ENCODE measurements around the gene SLC25A45. TPM values are rescaled to one million over a fixed set of nuclear protein-coding genes. Genes with fewer than 3 reads are reported as not detected.
"Not testable (repeated sequence)": the region's sequence is repeated elsewhere in the genome, so short reads cannot be mapped to it uniquely, and the experiment has no call there.

The SLC25A45 gene
- total RNA-seq, 1 donor from 2014 or later, result 4.6 TPM

DNA sequence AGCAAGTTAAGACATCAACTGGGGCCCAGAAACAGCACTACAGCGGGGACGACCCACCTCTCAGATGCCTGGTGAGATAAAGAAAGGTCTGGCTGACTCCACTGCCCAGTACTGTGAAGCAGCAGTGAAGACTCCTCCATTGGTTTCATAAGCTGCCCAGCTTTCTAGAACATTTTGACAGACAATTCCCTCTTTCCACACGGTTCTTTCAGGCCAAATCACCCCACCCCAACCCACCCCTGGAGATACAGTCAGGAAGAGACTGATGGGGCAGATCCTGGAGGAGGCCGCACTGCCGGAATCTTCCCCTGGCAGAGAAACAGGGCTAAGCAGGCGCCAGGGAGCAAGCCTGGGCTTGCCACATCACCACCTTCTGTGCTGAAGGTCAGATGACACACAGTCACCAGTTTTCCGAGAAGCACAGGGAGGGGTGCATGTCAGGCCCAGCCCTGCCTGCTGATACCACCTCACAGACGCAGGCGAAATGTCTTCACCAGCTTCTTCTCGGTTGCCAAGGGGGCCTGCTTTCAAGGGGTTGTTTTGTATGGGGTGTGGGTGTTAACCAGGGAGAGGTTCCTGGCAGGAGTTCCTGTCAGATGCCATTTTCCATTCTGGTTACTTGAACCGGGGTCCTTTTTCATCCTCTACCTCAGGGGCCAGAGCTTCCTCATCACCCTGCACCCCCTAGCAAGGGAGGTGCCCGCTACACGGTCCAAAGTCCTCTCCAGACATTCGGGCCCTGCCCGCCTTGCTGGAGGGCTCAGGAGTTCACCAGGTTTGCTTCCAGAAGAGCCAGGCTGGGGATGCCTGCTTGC lies 38.7 kb upstream of the SLC25A45 start:
- peak; percentile 87 for DNase-seq

GRCh38 chr11:65420506-65420905 lies 38.1 kb upstream of the SLC25A45 start:
- DNase-seq, result no peak

DNA sequence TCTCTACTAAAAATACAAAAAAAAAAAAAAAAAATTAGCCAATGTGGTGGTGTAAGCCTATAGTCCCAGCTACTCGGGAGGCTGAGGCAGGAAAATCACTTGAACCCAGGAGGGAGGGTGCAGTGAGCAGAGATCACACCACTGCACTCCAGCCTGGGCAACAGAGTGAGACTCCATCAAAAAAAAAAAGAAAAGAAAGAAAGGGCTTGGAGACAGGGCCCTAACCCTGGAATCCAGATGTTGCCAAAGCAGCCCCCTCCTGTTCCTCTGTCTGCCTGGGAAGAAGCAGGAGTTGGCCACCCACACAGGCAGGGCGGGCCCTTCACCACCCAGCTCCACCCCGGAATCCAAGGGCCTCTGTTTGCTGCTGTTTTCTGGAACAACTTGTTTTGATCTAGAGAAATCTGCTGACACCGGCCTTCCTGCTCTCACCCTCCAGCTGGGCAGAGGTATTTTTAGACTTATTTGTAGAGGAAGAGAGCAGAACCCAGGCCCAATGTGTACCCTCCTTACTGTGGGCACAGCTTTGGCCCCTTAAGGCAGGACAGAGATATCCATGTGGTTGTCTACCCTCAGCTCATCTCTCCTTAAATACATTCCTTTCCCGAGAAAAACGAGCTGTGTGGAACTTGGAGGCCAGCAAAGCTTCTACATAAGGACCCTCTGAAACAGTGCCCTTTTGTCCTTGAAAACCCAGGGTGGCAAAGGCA lies 37.5 kb upstream of the SLC25A45 start:
- peak; percentile 94 for DNase-seq

DNA sequence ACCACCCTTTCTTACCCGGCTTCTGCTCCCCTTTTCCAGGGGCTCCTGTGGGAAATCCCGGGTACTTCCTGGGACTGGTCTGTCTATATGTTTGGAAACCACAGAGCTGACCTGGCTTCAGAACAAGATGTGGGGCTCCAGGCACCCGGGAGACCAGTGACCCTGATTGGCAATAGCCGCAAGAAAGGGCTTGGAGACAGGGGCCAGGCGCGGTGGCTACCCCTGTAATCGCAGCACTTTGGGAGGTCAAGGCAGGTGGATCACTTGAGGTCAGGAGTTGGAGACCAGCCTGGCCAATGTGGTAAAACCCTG lies 37.0 kb upstream of the SLC25A45 start:
- no peak for DNase-seq

- peak; percentile 95 for DNase-seq
These were observed 36.4 kb upstream of the SLC25A45 start for GRCh38 chr11:65418681-65419459.

- no peak for DNase-seq
These were observed 35.9 kb upstream of the SLC25A45 start for GRCh38 chr11:65418431-65418680.

DNA sequence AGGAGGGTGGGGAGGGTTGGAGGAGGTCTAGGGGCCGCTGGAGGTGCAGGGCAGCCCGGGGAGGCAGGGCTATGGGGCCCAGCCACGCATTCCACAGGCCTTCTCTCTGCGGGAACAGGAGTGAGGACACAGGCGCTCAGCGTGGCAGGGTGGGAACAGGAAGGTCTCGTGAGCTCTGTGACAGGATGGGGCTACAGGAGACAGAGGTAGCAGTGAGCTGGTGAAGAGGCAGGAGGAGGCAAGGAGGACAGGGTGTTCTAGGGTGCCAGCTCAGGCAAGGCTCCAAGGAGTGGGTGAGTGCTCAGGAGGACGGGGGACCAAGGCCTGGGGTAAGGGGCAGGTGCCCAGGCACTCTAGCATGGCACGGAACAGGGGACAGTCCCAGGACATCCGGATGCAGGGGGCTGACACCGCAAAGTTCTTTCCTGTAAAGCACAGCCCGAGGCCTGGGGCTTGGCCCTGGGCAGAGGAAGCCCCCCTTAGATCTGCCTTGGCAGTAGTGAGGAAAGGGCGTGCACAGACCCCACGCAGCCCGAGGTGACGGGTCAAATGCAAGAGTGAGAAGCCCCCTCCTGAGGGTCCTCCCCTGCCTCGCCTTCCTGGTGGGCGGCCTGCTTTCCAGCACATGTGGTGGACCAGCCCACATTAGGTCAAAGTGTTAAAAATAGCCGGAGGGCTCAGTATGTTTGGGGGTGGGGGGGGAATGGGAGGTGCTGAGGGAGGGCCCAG lies 35.4 kb upstream of the SLC25A45 start:
- DNase-seq, result no peak

- DNase-seq, result no peak
These were observed 34.6 kb upstream of the SLC25A45 start for GRCh38 chr11:65416841-65417701.

- peak; percentile 67 for DNase-seq
These were observed 33.9 kb upstream of the SLC25A45 start for GRCh38 chr11:65416341-65416824.

DNA sequence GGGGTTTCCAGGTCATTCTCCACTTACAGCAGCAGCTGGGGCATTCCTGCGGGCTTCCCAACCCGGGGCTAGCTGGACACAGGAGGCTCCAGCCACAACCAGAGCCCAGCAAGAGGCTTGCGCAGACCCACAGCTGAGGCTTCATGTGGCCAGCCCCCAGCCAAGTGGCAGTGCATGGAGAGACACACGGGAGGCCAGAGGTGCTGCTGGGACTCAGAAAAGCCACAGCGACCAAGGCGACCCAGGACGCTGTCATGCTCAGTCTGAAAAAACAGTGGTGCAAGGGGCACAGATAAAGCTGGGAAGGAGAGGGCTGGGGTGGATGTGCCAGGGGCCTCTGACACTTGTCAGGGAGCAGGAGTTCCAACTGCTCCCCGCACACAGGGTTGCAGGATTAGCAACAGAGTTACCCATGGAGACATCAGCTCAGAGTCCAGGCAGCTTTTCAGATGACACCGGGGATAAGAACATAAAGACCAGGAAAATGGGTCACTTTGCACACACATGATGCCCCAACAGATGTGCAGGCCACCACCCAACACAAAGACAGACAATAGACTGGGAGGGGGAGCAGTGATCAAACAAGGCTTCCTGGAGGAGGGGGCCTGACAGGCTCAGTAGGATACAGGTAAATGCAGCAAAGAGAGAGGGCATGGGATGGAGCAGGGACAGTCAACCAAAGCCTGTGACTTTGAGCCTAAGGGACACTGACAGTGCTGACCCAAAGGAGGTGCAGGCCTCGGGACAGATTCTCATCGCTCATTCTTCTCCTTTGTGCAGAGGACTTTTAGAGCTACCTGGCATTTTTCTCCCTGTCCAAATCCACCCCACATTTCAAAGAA lies 33.3 kb upstream of the SLC25A45 start:
- no peak for DNase-seq

- no peak for DNase-seq
These were observed 32.5 kb upstream of the SLC25A45 start for GRCh38 chr11:65414776-65415498.

DNA sequence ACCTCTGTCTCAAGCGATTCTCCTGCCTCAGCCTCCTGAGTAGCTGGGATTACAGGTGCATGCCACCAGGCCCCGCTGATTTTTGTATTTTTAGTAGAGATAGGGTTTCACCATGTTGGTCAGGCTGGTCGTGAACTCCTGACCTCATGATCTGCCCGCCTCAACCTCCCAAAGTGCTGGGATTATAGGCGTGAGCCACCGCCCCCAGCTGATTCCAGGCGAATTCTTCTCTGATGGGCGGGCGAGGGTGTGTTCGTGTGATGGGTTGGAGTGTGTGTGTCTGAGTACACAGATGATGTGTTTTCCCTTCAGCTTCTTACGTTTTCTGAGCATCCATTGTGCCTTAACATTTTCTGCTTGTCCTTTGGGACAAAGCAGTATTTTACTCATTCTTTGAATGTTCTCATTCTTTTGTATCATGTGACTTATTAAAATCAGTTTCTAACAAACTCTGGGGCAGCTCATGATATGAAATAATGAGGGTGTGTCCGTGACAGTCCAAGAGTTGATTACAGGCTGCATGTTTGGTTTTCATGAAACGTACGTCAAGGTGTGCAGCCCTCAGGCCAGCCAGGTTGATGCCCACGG lies 30.7 kb upstream of the SLC25A45 start:
- DNase-seq, result not testable (repeated sequence)

DNA sequence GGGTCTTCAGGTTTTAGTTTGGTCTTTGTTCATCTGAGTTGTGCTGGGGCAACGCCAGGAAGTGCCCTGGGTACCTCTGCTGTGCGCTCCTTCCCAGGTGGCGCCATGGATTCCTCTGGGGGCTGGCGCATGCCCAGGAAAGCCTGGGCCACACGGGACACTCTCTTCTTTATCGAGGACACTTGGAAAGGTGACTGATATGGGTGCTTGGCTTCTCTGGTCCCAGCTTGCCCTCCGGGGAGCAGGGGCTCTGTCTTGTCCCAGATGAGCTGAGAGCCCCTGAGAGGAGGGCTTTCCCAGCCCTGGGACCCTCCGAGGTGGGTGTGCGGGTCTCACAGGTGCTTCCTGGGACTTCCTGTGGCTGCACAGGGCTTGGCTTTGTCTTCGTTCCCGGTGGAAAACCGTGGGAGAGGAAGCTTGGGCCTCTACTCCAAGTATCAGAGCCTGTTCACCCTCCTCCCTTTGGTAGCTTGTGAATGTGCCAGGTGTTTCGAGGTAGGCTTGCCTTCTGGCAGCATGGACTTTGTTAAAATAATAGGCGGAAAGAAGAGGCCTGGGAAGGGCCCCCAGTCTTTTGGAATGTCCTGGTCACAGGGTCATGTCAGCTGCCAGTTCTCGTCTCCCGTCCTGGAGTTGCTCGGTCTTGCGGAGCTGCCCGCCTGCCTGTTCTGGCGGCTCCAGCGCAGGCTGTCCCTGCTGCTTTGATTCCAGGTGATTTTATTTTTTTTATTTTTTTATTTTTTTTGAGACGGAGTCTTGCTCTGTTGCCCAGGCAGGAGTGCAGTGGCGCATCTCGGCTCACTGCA lies 30.0 kb upstream of the SLC25A45 start:
- no peak for DNase-seq

DNA sequence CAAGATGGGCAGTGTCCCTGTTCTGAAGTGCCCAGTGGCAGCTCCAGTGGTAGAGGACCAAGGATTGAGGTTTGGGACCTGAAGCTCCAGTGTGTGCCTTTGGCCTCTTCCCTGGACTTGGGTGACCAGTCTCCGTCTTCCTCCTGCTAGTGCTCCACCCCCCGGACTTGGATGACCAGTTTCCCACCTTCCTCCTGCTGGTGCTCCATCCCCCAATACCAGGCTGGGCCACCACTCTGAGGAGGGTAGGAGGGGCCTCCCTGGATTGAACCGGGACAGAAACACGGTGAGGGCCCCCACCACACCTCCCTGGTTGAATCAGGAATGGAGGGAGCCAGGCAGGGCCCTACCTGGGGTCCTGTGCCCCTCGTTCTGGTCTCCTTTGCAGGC lies 29.2 kb upstream of the SLC25A45 start:
- no peak for DNase-seq

GRCh38 chr11:65410936-65411680 lies 28.7 kb upstream of the SLC25A45 start:
- DNase-seq, result no peak

- DNase-seq, result no peak
These were observed 22.3 kb upstream of the SLC25A45 start for GRCh38 chr11:65404638-65405339.

DNA sequence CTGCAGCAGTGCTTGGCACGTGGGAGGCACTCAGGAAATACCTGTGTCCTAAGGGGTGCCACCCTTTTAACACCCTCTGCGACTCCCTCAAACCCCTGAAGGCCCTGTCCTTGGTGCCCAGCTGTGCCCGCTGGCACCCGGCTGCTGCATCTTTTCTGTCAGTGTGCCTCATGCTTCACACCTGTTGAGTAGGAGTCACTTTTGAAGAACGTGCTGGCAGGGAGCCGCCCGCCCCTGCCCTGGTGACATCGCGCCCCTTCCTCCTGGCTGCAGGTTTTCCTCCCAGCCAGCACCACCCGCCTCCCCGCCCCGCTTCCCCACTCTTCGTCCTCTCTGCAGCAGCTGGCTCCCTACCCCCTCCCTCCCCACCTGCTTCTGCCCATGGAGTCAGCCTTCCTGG lies 21.8 kb upstream of the SLC25A45 start:
- DNase-seq, result no peak

Data from skin of body (tissue), 2 donors.